SK-N-SH treated with all-trans-retinoic acid at 6 μM for 48 hours (cell line): ENCODE data around the gene KCNE2.

Experiments
- ATAC-seq: fragments of 200-7000 bp; cut with Tn5 transposase; 3 replicates; pipeline ENCODE4 v1.9.1; 2020; ENCODE audit warnings: mild to moderate bottlenecking, moderate library complexity
- ARNTL ChIP-seq: fragments of 450-650 bp; formaldehyde crosslinking; IDR thresholded peaks from 2 replicates; pipeline ENCODE4 v1.5.0; 2020; ENCODE audit warnings: low read depth, mild to moderate bottlenecking, moderate library complexity, borderline replicate concordance
- BACH2 ChIP-seq: fragments of 250-450 bp; sonication (Bioruptor Pico); IDR thresholded peaks from 2 replicates; pipeline ENCODE4 v1.9.0; 2021; ENCODE audit warnings: mild to moderate bottlenecking, borderline replicate concordance
- CSRNP3 ChIP-seq: fragments of 250-450 bp; sonication (Bioruptor Pico); IDR thresholded peaks from 2 replicates; pipeline ENCODE4 v1.5.1; 2021; ENCODE audit warnings: mild to moderate bottlenecking, moderate library complexity
- ESRRG ChIP-seq: fragments of 250-450 bp; sonication (Bioruptor Pico); IDR thresholded peaks from 2 replicates; pipeline ENCODE4 v1.6.1; 2021; ENCODE audit warnings: mild to moderate bottlenecking
- OSR1 ChIP-seq: fragments of 250-450 bp; sonication (Bioruptor Pico); IDR thresholded peaks from 2 replicates; pipeline ENCODE4 v1.8.0; 2022; ENCODE audit warnings: moderate library complexity, mild to moderate bottlenecking, inconsistent platforms
- PPARA ChIP-seq: fragments of 250-450 bp; sonication (Bioruptor Pico); IDR thresholded peaks from 2 replicates; pipeline ENCODE4 v1.5.0; 2020; ENCODE audit warnings: mild to moderate bottlenecking, borderline replicate concordance
- RARB ChIP-seq: fragments of 250-450 bp; sonication (Bioruptor Pico); IDR thresholded peaks from 2 replicates; pipeline ENCODE4 v1.8.0; 2021; ENCODE audit warnings: mild to moderate bottlenecking, moderate library complexity
- SNAI2 ChIP-seq: fragments of 250-450 bp; sonication (Bioruptor Pico); IDR thresholded peaks from 2 replicates; pipeline ENCODE4 v1.5.0; 2020; ENCODE audit warnings: mild to moderate bottlenecking, moderate library complexity
- TCF4 ChIP-seq: fragments of 250-450 bp; sonication (Bioruptor Pico); IDR thresholded peaks from 2 replicates; pipeline ENCODE4 v1.8.0; 2021; ENCODE audit warnings: mild to moderate bottlenecking, moderate library complexity, borderline replicate concordance
- TOX ChIP-seq: fragments of 250-450 bp; sonication (Bioruptor Pico); IDR thresholded peaks from 2 replicates; pipeline ENCODE4 v1.8.0; 2021; ENCODE audit warnings: mild to moderate bottlenecking, moderate library complexity, borderline replicate concordance
- TSHZ2 ChIP-seq: fragments of 250-450 bp; sonication (Bioruptor Pico); IDR thresholded peaks from 2 replicates; pipeline ENCODE4 v1.5.0; 2020; ENCODE audit warnings: mild to moderate bottlenecking, moderate library complexity
- ZC3H10 ChIP-seq: fragments of 250-450 bp; sonication (Bioruptor Pico); IDR thresholded peaks from 2 replicates; pipeline ENCODE4 v1.5.1; 2021; ENCODE audit warnings: mild to moderate bottlenecking, moderate library complexity
- ZFP3 ChIP-seq: fragments of 250-450 bp; sonication (Bioruptor Pico); IDR thresholded peaks from 2 replicates; pipeline ENCODE4 v1.5.0; 2020; ENCODE audit warnings: mild to moderate bottlenecking, moderate library complexity
- ZFP30 ChIP-seq: fragments of 450-650 bp; formaldehyde crosslinking; IDR thresholded peaks from 2 replicates; pipeline ENCODE4 v1.5.0; 2022; ENCODE audit warnings: mild to moderate bottlenecking, moderate library complexity
- ZNF70 ChIP-seq: fragments of 450-650 bp; formaldehyde crosslinking; IDR thresholded peaks from 2 replicates; pipeline ENCODE4 v1.5.0; 2020; ENCODE audit warnings: mild to moderate bottlenecking, moderate library complexity
- ZNF8 ChIP-seq: fragments of 450-650 bp; formaldehyde crosslinking; IDR thresholded peaks from 2 replicates; pipeline ENCODE4 v1.5.0; 2020; ENCODE audit warnings: mild to moderate bottlenecking, moderate library complexity
- TF ChIP-seq, protein P1 (sequence below): fragments of 250-450 bp; sonication (Bioruptor Pico); IDR thresholded peaks from 2 replicates; pipeline ENCODE4 v1.8.0; 2020; ENCODE audit warnings: mild to moderate bottlenecking, moderate library complexity, borderline replicate concordance
- TF ChIP-seq, protein P2 (sequence below): fragments of 250-450 bp; sonication (Bioruptor Pico); IDR thresholded peaks from 2 replicates; pipeline ENCODE4 v1.8.0; 2021; ENCODE audit warnings: low read depth, mild to moderate bottlenecking, moderate library complexity, borderline replicate concordance

KCNE2 gene, protein sequence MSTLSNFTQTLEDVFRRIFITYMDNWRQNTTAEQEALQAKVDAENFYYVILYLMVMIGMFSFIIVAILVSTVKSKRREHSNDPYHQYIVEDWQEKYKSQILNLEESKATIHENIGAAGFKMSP

DNA sequence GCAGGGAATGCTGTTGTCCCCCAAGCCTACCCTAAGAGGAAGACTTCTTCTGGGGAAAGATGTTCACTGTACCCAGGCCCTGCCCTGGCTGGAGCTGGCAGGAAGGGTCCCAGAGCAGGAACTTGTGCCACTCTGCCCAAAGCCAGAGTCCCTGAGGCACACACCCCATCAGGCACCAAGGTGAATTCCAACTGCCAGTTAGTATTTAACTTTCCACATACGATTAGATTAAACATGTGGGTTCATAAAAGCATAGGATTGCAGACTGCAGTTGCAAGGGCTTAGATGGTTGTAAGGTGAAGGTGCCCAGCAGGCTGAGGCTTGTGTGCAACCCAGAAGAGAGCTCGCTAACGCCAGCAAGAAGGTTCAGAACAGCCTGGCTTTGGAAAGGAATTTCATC is at the start of gene KCNE2:
KCNE2 (plus strand) TSS at position 274 of the 400 bp plus-strand sequence. CDS start 6,473 bp downstream, outside the sequence.
- TF ChIP-seq TCF4 (CRISPR knock-in tag) = no peak
- no peak for TF ChIP-seq TOX (CRISPR knock-in tag)
- no peak for TF ChIP-seq SNAI2 (CRISPR knock-in tag)
- no peak for TF ChIP-seq ZNF70 (CRISPR knock-in tag)
- no peak for ATAC-seq

DNA sequence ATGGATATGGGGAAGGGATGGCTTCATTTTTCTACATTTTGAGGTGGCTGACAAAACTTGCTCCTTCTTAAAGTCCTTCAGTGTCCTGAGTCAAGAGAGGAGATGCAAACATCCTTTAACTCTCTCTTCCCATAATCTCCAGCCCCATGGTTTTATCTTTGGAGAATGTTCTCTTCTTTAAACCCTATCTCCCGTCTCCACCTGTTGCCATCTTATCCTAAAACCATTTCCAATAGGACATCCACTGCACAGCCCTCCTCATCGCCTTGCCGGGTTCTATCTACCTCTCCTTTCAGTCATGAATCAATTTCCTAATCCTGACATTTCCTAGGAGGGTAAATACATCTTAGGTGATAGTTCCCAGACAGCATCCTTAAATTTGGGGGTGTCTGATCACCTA is 44.2 kb upstream of the KCNE2 start:
- ATAC-seq = no peak
- TF ChIP-seq ZFP3 (CRISPR knock-in tag) = no peak
- TF ChIP-seq ZNF70 (CRISPR knock-in tag) = no peak
- no peak for TF ChIP-seq PPARA
- no peak for TF ChIP-seq TCF4 (CRISPR knock-in tag)
- no peak for TF ChIP-seq ARNTL (CRISPR knock-in tag)
- TF ChIP-seq, protein P1, sequence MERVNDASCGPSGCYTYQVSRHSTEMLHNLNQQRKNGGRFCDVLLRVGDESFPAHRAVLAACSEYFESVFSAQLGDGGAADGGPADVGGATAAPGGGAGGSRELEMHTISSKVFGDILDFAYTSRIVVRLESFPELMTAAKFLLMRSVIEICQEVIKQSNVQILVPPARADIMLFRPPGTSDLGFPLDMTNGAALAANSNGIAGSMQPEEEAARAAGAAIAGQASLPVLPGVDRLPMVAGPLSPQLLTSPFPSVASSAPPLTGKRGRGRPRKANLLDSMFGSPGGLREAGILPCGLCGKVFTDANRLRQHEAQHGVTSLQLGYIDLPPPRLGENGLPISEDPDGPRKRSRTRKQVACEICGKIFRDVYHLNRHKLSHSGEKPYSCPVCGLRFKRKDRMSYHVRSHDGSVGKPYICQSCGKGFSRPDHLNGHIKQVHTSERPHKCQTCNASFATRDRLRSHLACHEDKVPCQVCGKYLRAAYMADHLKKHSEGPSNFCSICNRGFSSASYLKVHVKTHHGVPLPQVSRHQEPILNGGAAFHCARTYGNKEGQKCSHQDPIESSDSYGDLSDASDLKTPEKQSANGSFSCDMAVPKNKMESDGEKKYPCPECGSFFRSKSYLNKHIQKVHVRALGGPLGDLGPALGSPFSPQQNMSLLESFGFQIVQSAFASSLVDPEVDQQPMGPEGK (CRISPR knock-in tag) = no peak
- no peak for TF ChIP-seq TOX (CRISPR knock-in tag)
- TF ChIP-seq ESRRG = no peak

DNA sequence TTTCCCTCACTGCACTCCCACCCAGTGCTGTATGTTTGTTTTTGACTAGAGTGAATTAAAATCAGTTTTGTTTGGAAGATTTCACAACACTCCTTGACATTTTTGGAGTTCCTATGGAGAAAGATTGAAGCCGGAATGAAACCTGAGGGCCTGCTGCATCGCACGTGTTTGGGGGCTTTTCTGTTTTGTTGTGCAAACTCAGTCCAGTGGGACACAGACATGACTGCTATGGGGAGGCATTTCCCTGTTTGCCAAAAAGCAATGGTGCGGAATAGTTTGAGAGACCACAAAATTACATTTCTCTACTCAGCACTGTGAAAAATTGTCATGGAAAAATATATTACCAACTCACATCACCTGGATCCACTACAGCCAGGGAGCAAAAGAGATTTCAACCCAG is 43.8 kb upstream of the KCNE2 start:
- TF ChIP-seq ESRRG = no peak
- TF ChIP-seq TOX (CRISPR knock-in tag) = no peak
- no peak for TF ChIP-seq TCF4 (CRISPR knock-in tag)
- TF ChIP-seq, all 23 proteins: peak for 0
- no peak for ATAC-seq

DNA sequence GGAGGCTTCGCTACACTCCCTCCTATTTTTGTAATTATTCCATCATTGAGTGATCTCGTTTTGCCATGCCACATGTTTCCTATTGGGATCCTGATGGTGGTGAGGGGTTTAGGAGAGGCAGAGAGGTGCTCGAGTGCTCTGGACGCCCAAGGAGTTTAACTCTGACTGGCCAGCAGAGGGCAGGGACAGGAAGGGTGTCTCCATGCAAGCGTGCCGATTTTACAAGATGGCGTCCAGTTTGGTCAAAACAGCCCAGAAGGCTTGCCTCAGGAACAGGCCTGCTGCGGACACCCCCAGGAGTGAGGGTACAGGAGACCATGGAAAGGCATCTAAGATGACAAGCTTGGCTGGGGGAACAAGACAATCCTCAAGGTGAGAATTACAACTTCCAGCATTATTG is 33.8 kb upstream of the KCNE2 start:
- TF ChIP-seq PPARA = no peak
- no peak for TF ChIP-seq TCF4 (CRISPR knock-in tag)

GRCh38 chr21:34331726-34332125 is 32.1 kb upstream of the KCNE2 start:
- ATAC-seq = no peak
- TF ChIP-seq OSR1 (CRISPR knock-in tag) (no peak), ZFP3 (CRISPR knock-in tag) (no peak), ZC3H10 (CRISPR knock-in tag) (no peak), CSRNP3 (no peak), RARB (CRISPR knock-in tag) (no peak), ESRRG (no peak), TSHZ2 (CRISPR knock-in tag) (no peak)
- TF ChIP-seq, protein P2, sequence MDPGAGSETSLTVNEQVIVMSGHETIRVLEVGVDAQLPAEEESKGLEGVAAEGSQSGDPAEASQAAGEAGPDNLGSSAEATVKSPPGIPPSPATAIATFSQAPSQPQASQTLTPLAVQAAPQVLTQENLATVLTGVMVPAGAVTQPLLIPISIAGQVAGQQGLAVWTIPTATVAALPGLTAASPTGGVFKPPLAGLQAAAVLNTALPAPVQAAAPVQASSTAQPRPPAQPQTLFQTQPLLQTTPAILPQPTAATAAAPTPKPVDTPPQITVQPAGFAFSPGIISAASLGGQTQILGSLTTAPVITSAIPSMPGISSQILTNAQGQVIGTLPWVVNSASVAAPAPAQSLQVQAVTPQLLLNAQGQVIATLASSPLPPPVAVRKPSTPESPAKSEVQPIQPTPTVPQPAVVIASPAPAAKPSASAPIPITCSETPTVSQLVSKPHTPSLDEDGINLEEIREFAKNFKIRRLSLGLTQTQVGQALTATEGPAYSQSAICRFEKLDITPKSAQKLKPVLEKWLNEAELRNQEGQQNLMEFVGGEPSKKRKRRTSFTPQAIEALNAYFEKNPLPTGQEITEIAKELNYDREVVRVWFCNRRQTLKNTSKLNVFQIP (CRISPR knock-in tag) = no peak

More for the DNA sequence above, 33.8 kb upstream of the KCNE2 start:
- no peak for ATAC-seq

- no peak for ATAC-seq
- no peak for TF ChIP-seq BACH2 (CRISPR knock-in tag)
- no peak for TF ChIP-seq ZNF8
- TF ChIP-seq, protein P1 (CRISPR knock-in tag) = no peak
- no peak for TF ChIP-seq ZFP30 (CRISPR knock-in tag)
- TF ChIP-seq TOX (CRISPR knock-in tag) = no peak
- no peak for TF ChIP-seq ARNTL (CRISPR knock-in tag)
- no peak for TF ChIP-seq ESRRG
- TF ChIP-seq RARB (CRISPR knock-in tag) = no peak
- TF ChIP-seq TCF4 (CRISPR knock-in tag) = no peak
- TF ChIP-seq OSR1 (CRISPR knock-in tag) = no peak
- TF ChIP-seq ZC3H10 (CRISPR knock-in tag) = no peak
- TF ChIP-seq CSRNP3 = no peak
Measured at GRCh38 chr21:34332347-34332746, 31.5 kb upstream of the KCNE2 start.
